K562 (cell line): ENCODE results near the gene SIRT4. TPM values are rescaled to one million over a fixed set of nuclear protein-coding genes. Genes with fewer than 3 reads are reported as not detected.
A peak's percentile ranks its signal among the peaks of the same experiment; 100 is the strongest.

ENCODE experiments used
- BCL6 ChIP-seq: fragments of 250-450 bp; sonication (Bioruptor Pico); IDR thresholded peaks from 2 replicates; pipeline ENCODE4 v1.4.0; 2020
- BCLAF1 ChIP-seq, 2 experiments: fragments of 450-650 bp in 1 of 2; IDR thresholded peaks; 2 replicates each; pipeline ENCODE4 v1.6.1; 2011 to 2017; ENCODE audit warnings: low read depth in 2 of 2, antibody characterized with exemption in 1 of 2, borderline replicate concordance in 1 of 2, low read length in 1 of 2, mild to moderate bottlenecking in 1 of 2, mixed read lengths in 1 of 2; ENCODE audit not compliant: control insufficient read depth in 1 of 2
- DNMT1 ChIP-seq: fragments of 450-650 bp; IDR thresholded peaks from 2 replicates; pipeline ENCODE4 v1.6.1; 2016; ENCODE audit warnings: antibody characterized with exemption, mild to moderate bottlenecking
- GABPB1 ChIP-seq: sonication (generic); formaldehyde crosslinking; IDR thresholded peaks from 2 replicates; pipeline ENCODE4 v1.8.0; 2022; ENCODE audit warnings: mild to moderate bottlenecking, missing genetic modification reagents
- HCFC1 ChIP-seq: IDR thresholded peaks from 2 replicates; pipeline ENCODE4 v1.6.1; 2012; ENCODE audit warnings: low read depth, low read length, improper control_type of control experiment
- HNRNPLL ChIP-seq: fragments of 200-400 bp; formaldehyde crosslinking; IDR thresholded peaks from 2 replicates; pipeline ENCODE4 v1.6.1; 2017; ENCODE audit warnings: low read length, low read depth, mild to moderate bottlenecking; ENCODE audit not compliant: poor library complexity, severe bottlenecking
- MAX ChIP-seq: sonication (generic); formaldehyde crosslinking; IDR thresholded peaks from 2 replicates; pipeline ENCODE4 v1.9.0; 2022; ENCODE audit warnings: mild to moderate bottlenecking, missing genetic modification reagents
- MLLT1 ChIP-seq, 2 experiments: fragments of 450-650 bp; IDR thresholded peaks; 2 replicates each; pipeline ENCODE4 v1.6.1; 2016
- MYNN ChIP-seq, 2 experiments: sonication (generic); formaldehyde crosslinking in 1 of 2; IDR thresholded peaks; 2 replicates each; pipeline versions ENCODE4 v1.5.0 to v1.6.1; 2016 to 2020; ENCODE audit warnings: antibody characterized with exemption in 1 of 2, missing genetic modification reagents in 1 of 2
- POLR2H ChIP-seq: IDR thresholded peaks from 2 replicates; pipeline ENCODE4 v1.6.1; 2016; ENCODE audit warnings: missing genetic modification characterization, low read depth, mild to moderate bottlenecking, control low read depth, missing compliant biosample characterization, moderate library complexity
- RBM22 ChIP-seq: fragments of 200-400 bp; formaldehyde crosslinking; IDR thresholded peaks from 2 replicates; pipeline ENCODE4 v1.6.1; 2018; ENCODE audit warnings: low read length, low read depth; ENCODE audit not compliant: poor library complexity, severe bottlenecking
- SAFB2 ChIP-seq: fragments of 200-400 bp; formaldehyde crosslinking; IDR thresholded peaks from 2 replicates; pipeline ENCODE4 v1.6.1; 2018; ENCODE audit warnings: borderline replicate concordance, low read length, low read depth, moderate library complexity; ENCODE audit not compliant: severe bottlenecking
- SMAD2 ChIP-seq: fragments of 150-350 bp; IDR thresholded peaks from 2 replicates; pipeline ENCODE4 v1.6.1; 2014; ENCODE audit warnings: low read depth, mild to moderate bottlenecking, low read length
- SMARCE1 ChIP-seq: fragments of 450-650 bp; IDR thresholded peaks from 2 replicates; pipeline ENCODE4 v1.7.1; 2016; ENCODE audit warnings: mild to moderate bottlenecking
- THAP7 ChIP-seq: fragments of 250-450 bp; sonication (Bioruptor Pico); IDR thresholded peaks from 2 replicates; pipeline ENCODE4 v1.5.0; 2021
- ZNF282 ChIP-seq: sonication (generic); formaldehyde crosslinking; IDR thresholded peaks from 2 replicates; pipeline ENCODE4 v1.8.1; 2023; ENCODE audit warnings: missing genetic modification reagents
- ZNF57 ChIP-seq: fragments of 450-650 bp; formaldehyde crosslinking; IDR thresholded peaks from 2 replicates; pipeline ENCODE4 v1.4.0; 2020; ENCODE audit warnings: mild to moderate bottlenecking, moderate library complexity
- ZNF655 ChIP-seq: fragments of 250-450 bp; sonication (Bioruptor Pico); IDR thresholded peaks from 2 replicates; pipeline ENCODE4 v1.5.0; 2021
- ZSCAN32 ChIP-seq: fragments of 450-650 bp; formaldehyde crosslinking; IDR thresholded peaks from 2 replicates; pipeline ENCODE4 v1.4.0; 2020; ENCODE audit warnings: mild to moderate bottlenecking, moderate library complexity
- polyA plus RNA-seq, 8 experiments: library from polyadenylated mRNA; depleted of rRNA in 4 of 8; stranded (reverse) in 5 of 8; unstranded in 3 of 8; fragments of >200 nt; fragmentation: Nextera tagmentation in 2 of 8; fragmentation: Illumina TruSeq in 1 of 8; extraction: Ambion mirVana in 2 of 8; extraction: Trizol in 1 of 8; gene quantifications; 2 replicates each; pipeline versions ENCODE4 v1.2.1 to v1.2.3, GENCODE V29; 2011 to 2014; ENCODE audit warnings: inconsistent platforms in 1 of 8, missing spikeins in 1 of 8
- total RNA-seq, 7 experiments: library from RNA; depleted of rRNA in 6 of 7; stranded (reverse); fragments of >200 nt in 6 of 7; fragmentation: Illumina TruSeq in 2 of 7; extraction: Trizol in 2 of 7; gene quantifications; 2 replicates each; pipeline versions ENCODE4 v1.2.1 to v1.2.3, GENCODE V29; 2011 to 2021; ENCODE audit warnings: low replicate concordance in 1 of 7

SIRT4 gene
- total and polyA plus RNA-seq, 9 of the 15 experiments (the other 6 are each of a cell fraction or from before 2014, with no cell fraction given): 0.86 to 5.2 (median 2.4) TPM

GRCh38 chr12:120292661-120293531, 9.2 kb upstream of the SIRT4 start, which contains the start of gene RNU4-1 (continued):
- TF ChIP-seq MLLT1 (IDR thresholded peaks at IDR 0.05) (peak; percentile 92 to 96), SMARCE1 (no peak), MAX (CRISPR knock-in tag) (no peak; the same call in 1 of the 2 replicates), GABPB1 (CRISPR knock-in tag) (0 out of 2 replicates have a peak, but pooled peaks have one; percentile 45), SMAD2 (no peak), ZNF655 (no peak), MYNN (IDR thresholded peaks at IDR 0.05) (peak; percentile 85; the same call in 1 of the 2 replicates), MYNN (CRISPR knock-in tag; IDR thresholded peaks at IDR 0.05) (no peak), BCL6 (CRISPR knock-in tag) (no peak), POLR2H (tag) (peak; percentile 99), DNMT1 (no peak), HNRNPLL (peak; percentile 63), ZNF282 (no peak), HCFC1 (peak; percentile 62), THAP7 (CRISPR knock-in tag) (peak; percentile 9; the same call in 1 of the 2 replicates), SAFB2 (no peak), ZNF57 (no peak), BCLAF1 (IDR thresholded peaks at IDR 0.05; ENCODE audit: borderline replicate concordance in 1 of 2, control insufficient read depth in 1 of 2, low read depth in 2 of 2, low read length in 1 of 2) (peak; percentile 58 to 100; a peak in 3 of 4 replicates), RBM22 (no peak), ZSCAN32 (CRISPR knock-in tag) (no peak)
